COR-L47 (cell line): Measurements from ENCODE around the gene TLCD1.

Experiments
- DNase-seq: peaks from one replicate; lab custom pipeline; 2025; lab: John Stamatoyannopoulos, UW

Gene TLCD1

DNA sequence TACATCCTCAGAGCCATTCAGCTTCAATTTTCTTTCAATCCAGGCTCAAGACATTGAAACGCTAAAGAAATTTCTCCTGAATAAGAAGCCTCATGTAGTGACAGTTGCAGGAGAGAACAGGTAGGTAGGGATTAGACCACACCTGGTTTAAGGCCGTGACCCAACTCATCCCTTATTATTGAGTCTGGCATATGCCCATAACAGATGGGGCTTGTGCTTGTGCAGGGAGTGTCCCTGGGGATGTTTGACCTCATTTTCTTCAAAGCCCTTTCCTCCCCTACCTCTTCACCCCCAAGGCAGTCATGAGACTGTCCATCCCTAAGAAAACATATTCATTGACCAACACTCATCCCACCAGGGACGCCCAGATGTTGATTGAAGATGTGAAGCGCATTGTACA, 39.7 kb downstream of the TLCD1 start:
- DNase-seq: no peak

DNA sequence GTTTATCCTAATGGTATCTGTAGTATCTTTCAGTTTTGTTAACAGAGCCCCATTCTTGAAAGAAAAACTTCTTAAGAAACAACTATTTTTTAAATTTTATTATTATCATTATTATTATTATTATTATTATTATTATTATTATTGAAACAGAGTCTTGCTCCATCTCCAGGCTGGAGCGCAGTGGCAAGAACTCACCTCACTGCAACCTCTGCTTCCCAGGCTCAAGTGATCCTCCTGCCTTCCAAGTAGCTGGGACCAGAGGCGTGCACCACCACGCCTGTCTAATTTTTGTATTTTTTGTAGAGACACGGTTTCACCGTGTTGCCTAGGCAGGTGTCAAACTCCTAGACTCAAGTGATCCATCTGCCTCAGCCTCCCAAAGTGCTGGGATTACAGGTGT, 40.7 kb downstream of the TLCD1 start:
- no peak for DNase-seq

DNA sequence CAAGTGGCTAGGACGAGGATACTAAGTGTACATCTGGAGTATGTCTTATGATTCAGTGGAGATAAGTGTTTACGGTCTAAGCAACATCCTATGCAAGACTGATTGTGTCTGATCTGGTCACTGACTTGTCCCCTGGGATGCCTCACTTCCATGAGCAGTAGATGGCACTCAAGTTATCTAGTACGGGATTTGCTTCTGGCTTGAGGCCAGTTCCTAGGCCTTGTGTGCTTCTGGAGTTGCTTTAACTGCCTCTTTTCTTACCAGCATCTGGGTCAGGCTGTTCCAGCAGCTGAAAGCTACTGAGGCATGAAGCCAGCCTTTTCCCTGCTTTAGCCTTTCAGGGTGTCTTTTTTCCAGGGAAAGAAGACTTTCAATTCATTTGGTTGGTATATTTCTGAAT, 41.1 kb downstream of the TLCD1 start:
- DNase-seq: peak; percentile 29

DNA sequence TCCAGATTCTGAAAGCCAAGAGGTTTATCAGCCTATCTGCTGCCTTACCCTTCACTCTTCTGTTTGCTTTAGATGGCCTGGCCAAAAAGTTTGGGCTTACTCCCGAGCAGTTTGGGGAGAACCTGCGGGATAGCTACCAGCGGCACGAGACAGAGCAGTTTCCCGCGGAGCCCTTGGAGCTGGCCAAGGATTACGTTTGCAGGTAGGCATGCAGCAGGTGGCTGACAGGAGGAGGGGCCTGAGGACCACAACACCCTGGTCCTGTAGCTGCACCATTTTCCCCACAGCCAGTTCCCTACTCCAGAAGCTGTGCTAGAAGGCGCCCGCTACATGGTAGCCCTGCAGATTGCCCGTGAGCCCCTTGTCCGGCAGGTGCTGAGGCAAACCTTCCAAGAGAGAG, 43.4 kb downstream of the TLCD1 start:
- no peak for DNase-seq

DNA sequence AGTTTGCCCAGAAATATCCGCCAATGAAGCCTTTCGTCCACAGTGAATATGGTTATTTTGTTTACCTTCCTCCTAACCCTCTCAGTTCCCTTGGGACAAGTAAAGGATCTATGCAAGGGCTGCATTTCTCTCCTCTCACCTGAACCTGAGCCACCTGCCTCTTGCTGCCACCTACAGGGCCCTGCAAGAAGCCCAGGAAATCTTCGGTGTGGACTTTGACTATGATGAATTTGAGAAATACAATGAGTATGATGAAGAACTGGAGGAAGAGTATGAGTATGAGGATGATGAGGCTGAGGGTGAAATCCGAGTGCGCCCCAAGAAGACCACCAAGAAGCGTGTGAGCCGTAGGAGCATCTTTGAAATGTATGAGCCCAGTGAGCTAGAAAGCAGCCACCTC, 50.1 kb downstream of the TLCD1 start:
- DNase-seq: no peak

DNA sequence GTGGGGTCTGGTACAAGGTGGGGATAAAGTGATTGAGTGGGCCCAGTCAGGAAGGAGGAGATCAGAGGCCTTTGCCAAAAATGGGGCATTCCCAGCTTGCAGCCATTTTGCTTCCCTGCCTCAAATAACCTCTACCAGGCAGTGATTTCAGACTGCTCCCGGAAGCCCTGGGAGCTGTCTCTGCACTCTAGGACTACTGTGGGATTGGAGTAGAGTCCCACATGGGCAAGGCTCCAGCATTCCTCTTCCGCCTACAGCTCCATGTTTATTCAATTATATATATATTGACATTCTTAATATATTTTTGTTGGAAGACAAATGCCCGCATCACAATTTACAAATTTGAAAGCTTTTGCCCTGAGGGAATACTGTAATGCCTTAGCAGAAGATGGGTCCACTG, 50.5 kb downstream of the TLCD1 start:
- DNase-seq: no peak
